ENCODE results near the gene LRRC4B. TPM values are rescaled to one million over a fixed set of nuclear protein-coding genes. Genes with fewer than 3 reads are reported as not detected.

Gene LRRC4B
- total and polyA plus RNA-seq, 2 of the 4 experiments (the other 2 are of a cell fraction) = 0.03 TPM; not detected in 1

- no peak for TF ChIP-seq BHLHE40 (IDR thresholded peaks at IDR 0.05; ENCODE audit: low read depth, low read length)
Measured at GRCh38 chr19:50548191-50549058, 19.8 kb downstream of the LRRC4B start (continued).

GRCh38 chr19:50547385-50548190 is 20.6 kb downstream of the LRRC4B start:
- DNase-seq = no peak
- Histone ChIP-seq H3K27me3 (ENCODE audit: control insufficient read depth, insufficient read depth, low read length) (peaks cover 21% of the 10 kb centered on the region), H3K14ac (replicated peaks; ENCODE audit: low read depth, low read length) (no peak overlapping the region), H3K56ac (ENCODE audit: extremely low read depth, insufficient read depth, low read length) (no peak overlapping the region), H2BK5ac (ENCODE audit: low read depth, low read length, poor library complexity, severe bottlenecking) (no peak overlapping the region), H3K79me1 (ENCODE audit: low read depth in 1 of 2, low read length in 2 of 2) (no peaks in the 10 kb centered on the region), H3K4me2 (ENCODE audit: low read depth, low read length) (no peak overlapping the region), H2BK20ac (ENCODE audit: low read depth, low read length) (no peak overlapping the region), H4K20me1 (ENCODE audit: insufficient read depth, low read length) (no peaks in the 10 kb centered on the region), H3K9me3 (ENCODE audit: control insufficient read depth, insufficient read depth, low read length) (no peaks in the 10 kb centered on the region), H3K4me3 (ENCODE audit: insufficient read depth, low read depth, low read length) (no peak overlapping the region), H2AK9ac (replicated peaks; ENCODE audit: low read depth, low read length, poor library complexity) (no peak overlapping the region), H3K27ac (ENCODE audit: insufficient read depth, low read length) (no peak overlapping the region), H4K91ac (ENCODE audit: insufficient read depth, low read depth, low read length) (no peak overlapping the region), H3K18ac (ENCODE audit: low read depth, low read length) (no peak overlapping the region), H3K23ac (ENCODE audit: low read depth, low read length) (no peak overlapping the region), H2BK15ac (ENCODE audit: low read depth, low read length) (no peak overlapping the region), H3K4me1 (ENCODE audit: control insufficient read depth, insufficient read depth, low read length) (no peaks in the 10 kb centered on the region; the same call in 1 of the 2 replicates), H3K4ac (ENCODE audit: low read depth, low read length) (no peak overlapping the region), H4K5ac (ENCODE audit: low read depth, low read length) (no peak overlapping the region), H2AFZ (replicated peaks; ENCODE audit: low read length, poor library complexity) (no peak overlapping the region), H3K9ac (ENCODE audit: low read depth, low read length) (no peak overlapping the region), H2BK120ac (ENCODE audit: low read depth, low read length) (no peak overlapping the region), H3K36me3 (ENCODE audit: control insufficient read depth, insufficient read depth, low read length) (no peaks in the 10 kb centered on the region), H4K8ac (ENCODE audit: low read depth in 2 of 2, low read length in 2 of 2) (no peak overlapping the region), H3K9me1 (ENCODE audit: insufficient read depth, low read length) (no peaks in the 10 kb centered on the region), H2AK5ac (ENCODE audit: low read depth, low read length) (no peak overlapping the region)
- no peak for ATAC-seq (ENCODE audit: low read depth)
- intact Hi-C loops (cut with micrococcal nuclease) = no loop called here
- WGBS, 2 experiments (ENCODE audit: extremely low coverage in 2 of 2, insufficient read length in 1 of 2) = 65% methylated on average over 4 of the region's 18 CpGs; no CpG with 5 or more reads in 1 of the 2 experiments
- no TSS peak for BruUV-seq (replicated peaks)
- ChIA-PET POLR2A (ENCODE audit: unreplicated experiment) (no interaction called here), CTCF (interaction anchor here (0.7 to 1.0 kb wide), 2 partner anchors 9 to 236 kb away, joined by 3 read pairs; no protein-coding TSS in a partner anchor)
- TF ChIP-seq CHD1 (IDR thresholded peaks at IDR 0.05; ENCODE audit: low read depth, low read length) = no peak
- TF ChIP-seq MAZ (IDR thresholded peaks at IDR 0.05; ENCODE audit: borderline replicate concordance, low read depth, low read length) = no peak
- no peak for TF ChIP-seq POLR2A (IDR thresholded peaks at IDR 0.05; ENCODE audit: low read depth, low read length)
- no peak for TF ChIP-seq BHLHE40 (IDR thresholded peaks at IDR 0.05; ENCODE audit: low read depth, low read length)
- no peak for TF ChIP-seq SMC3 (IDR thresholded peaks at IDR 0.05; ENCODE audit: low read depth, low read length)
- no peak for TF ChIP-seq CTCF (conservative IDR thresholded peaks at IDR 0.05; ENCODE audit: low read depth, low read length)
- TF ChIP-seq RAD21 (IDR thresholded peaks at IDR 0.05; ENCODE audit: low read length) = no peak
- no peak for TF ChIP-seq FOS (IDR thresholded peaks at IDR 0.05; ENCODE audit: low read depth, low read length)
- TF ChIP-seq MXI1 (IDR thresholded peaks at IDR 0.05; ENCODE audit: borderline replicate concordance, low read depth, low read length) = no peak
- no peak for TF ChIP-seq MAFK (IDR thresholded peaks at IDR 0.05; ENCODE audit: low read depth, low read length)
- in situ Hi-C loops (cut with MboI; ENCODE audit: low sequenced_read_pairs) = no loop called here
- dilution Hi-C loops (cut with HindIII; ENCODE audit: low sequenced_read_pairs, unreplicated experiment) = no loop called here

Measured in IMR-90 (cell line).